SW 1271 (cell line): ENCODE measurements around the gene ZBTB20.
"Not testable (repeated sequence)": the region's sequence is repeated elsewhere in the genome, so short reads cannot be mapped to it uniquely, and the experiment has no call there.

Experiments used
- DNase-seq, 2 experiments: peaks; one replicate each; lab custom pipeline; 2025; lab: John Stamatoyannopoulos, UW

Gene ZBTB20

DNA sequence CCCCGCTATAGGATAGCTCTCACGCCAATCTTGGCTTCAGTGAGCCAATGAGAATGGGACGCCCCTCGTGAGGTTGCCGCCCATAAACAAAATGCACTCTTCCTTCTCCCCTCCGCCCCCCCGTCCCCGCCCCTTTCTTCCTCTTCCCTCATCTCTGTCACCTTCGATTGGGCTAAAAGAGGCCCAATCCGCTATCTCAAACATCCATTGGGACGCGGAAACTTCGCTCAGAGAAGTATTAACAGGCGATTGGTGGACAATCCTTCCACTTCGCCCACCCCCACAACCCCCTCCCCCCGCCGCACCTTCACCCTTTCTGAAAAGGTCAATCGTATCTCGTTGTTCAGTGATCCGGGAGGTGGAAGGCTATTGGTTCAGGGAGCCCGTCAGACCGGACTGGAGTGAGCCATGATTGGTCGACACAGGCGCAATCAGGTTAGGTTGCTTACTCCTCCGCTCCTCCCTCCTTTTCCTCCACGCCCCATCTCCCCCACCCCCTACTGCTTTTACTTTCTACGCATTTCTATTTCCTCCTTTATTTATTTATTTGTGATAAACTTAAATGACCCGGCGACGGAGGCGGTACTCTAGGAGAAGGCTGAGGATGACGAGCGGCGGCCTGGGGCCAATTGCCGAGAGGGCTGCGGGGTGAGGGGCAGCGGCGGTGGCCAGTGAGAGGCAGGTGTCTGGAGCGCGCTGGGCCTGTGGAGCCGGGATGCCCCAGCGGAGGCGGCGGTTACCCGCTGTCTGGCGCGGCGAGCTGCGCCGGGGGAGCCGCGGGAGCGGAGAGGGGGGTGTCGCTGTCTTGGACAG lies 447 bp upstream of the ZBTB20 start:
- peak; percentile 100 for DNase-seq

DNA sequence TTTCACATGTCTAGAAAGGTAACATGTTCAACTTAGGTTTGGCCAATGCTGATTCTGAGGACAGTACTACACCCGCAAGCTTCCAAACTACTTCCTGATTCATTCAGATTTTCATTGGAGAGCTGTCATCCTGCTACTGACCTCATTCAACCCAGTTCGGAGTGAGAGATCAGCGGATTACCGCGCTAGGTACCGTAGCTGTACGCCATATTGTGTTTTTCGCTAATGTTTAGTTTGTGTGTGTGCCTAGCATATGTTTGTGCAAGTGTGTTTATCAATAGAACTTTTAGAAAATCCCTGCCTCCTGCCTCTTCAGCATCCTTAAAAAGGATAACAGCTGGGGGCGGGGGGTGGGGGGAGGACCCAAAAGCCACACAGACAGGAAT lies 1.1 kb downstream of the ZBTB20 start:
- DNase-seq = peak; percentile 31 to 78

DNA sequence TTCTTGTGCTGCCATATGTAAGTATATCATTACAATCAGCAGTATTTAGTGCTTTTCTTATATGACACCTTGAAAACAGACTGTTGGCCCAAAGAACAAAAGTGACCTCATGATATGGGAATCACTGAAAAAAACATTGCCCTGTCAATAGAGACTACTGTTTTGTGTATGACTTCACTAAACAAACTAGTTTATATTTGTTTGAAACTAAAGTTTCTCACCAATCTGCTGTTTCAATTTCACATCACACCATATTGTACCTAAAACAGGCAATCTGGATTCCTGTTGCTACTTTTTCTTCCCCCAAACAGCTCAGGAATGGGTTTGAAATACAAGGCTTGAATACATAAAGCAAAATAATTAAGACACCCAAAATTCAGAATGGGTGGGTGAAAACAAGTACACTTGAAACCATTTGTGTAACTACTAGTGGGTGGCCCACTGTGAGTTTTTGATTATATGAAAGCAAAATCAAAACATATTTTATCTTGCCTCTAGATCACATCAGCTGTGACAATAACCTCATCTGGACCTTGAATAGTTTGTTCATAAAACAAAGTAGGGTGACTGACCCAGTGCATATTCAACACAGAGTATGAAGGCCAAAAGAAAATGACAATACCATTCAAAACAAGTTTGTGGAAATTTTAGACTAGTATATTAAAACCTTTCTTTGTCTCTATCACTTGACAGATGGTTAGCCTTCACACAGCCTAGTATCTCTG lies 5.9 kb downstream of the ZBTB20 start:
- DNase-seq = no peak

DNA sequence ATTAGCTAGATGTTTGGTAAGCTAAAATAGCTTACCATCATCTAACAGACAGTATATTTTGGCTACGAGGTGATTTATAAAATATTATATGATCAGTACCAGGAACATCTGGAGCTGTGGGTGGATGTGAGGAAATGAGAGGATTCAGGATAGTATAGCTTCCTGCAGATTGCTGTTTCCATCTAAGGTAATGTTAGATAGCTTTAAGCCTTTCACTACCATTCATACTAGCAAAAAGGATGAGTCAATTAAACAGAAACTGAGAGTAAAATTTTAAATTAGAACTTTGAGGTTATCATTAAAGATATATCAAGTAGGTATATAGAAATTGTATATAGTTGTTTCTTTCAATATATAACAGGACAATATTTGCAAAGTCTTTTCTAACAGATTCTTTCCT lies 8.0 kb downstream of the ZBTB20 start:
- no peak for DNase-seq

DNA sequence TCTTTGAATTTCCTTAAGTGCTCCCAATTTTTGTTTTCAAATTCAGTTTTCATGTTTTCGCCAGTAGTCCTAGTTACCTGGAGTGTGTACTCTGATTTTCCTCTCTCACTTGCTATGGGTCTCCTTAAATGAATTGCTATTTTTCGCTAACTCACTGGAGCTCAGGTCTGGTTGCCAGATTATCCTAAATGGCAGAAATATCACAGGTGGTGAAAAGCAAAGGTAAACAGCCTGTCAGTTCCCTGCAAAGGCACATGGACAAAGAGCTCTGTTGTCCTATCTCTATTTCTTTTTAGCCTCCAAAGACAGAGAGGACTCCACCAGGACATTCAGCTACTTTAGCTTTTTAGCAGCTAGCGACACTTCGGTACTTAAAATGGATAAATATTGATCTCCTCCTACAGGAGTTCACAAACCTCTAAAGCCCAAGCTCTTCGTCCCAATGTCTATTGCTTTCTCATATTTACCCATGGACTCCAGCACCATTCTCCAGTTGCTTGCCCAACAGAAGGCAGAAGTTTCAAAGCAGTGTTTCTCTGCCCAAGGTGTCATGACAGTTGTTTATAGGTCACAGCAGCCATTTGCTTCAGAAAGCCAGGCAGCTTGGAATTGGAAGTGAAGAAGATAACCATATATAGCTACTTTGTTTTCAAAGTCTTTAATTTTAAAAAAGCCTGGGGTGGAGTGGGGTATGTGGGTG lies 12.3 kb downstream of the ZBTB20 start:
- no peak for DNase-seq

DNA sequence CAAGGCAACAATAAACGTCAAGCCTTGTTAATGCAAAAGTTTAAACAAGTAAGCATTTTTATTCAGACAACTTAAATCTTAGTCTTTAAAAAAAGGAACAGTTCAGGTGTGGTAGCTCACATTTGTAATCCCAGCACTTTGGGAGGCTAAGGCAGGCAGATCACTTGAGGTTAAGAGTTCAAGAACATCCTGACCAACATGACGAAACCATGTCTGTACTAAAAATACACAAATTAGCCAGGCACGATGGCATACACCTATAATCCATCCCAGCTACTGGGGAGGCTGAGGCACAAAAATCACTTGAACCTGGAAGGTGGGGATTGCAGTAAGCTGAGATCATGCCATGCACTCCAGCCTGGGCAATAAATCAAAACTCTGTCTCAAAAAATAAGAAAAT lies 19.9 kb downstream of the ZBTB20 start:
- no peak for DNase-seq

DNA sequence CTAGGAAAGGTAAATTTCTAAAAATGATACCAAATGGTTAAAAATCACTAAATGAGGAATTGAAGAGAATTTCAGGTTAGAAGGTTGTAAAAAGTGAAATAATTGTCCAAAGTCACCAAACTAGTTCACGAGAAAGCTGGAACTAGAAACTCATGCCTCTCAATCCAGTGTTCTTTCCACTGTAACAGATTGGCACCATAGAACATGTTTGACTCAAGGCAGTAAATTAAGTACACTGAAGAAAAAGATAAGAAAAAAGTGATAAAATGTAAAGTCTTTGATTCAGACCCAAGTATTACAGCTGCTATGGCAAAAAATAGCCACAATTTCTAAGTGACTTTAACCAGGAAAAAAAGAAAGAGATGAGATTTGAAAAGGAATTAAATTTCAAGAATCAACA lies 26.5 kb downstream of the ZBTB20 start:
- no peak for DNase-seq

DNA sequence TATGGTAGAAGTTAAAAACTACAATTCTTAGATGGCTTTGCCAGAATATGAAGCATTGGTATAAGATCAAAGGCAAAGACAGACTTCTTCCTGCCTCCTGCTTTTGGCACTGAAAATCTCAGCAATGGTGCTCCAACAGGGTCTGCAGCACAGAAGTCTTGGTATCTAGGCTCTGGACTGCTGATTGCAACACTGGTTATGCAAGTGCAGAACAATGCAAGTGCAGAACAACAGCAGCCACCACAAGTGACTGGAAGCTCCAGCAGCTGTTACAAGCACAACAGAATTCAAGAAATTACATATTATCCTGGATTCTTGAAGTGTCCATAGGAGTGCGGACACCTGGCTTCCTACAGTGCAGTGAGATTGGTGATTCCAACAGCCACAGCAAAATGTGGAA lies 33.7 kb downstream of the ZBTB20 start:
- no peak for DNase-seq

DNA sequence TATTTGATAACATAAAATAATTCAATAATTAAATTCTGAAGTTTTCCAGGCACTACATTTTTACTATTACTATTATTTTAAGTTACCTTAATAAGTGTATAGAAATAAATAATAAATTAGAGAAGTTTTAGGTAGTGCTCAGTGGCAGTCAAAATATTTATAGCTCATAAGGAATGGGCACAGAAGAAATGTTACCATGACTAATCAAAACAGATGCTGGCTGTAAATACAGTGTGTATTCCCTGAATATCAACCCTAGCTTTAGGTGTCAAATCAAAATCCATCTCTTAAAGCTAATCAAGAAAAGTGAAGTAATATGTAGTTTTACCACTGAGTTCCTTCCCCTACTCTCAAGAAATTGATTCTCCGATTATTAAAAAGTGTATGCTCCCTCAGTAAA lies 35.5 kb downstream of the ZBTB20 start:
- DNase-seq = no peak

DNA sequence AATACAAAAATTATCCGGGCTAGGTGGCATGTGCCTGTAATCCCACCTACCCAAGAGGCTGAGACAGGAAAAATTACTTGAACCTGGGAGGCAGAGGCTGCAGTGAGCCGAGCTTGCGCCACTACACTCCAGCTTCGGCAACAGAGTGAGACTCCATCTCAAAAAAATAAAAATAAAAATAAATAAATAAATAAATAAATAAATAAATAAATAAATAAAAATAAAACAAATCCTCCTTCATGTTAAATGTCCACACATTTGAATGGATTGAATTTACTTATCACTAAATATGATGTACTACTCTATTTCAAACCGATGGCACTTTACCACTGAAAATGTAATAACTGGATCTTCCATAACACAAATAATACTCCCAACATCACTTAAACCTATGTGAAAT lies 36.3 kb downstream of the ZBTB20 start:
- no peak for DNase-seq

DNA sequence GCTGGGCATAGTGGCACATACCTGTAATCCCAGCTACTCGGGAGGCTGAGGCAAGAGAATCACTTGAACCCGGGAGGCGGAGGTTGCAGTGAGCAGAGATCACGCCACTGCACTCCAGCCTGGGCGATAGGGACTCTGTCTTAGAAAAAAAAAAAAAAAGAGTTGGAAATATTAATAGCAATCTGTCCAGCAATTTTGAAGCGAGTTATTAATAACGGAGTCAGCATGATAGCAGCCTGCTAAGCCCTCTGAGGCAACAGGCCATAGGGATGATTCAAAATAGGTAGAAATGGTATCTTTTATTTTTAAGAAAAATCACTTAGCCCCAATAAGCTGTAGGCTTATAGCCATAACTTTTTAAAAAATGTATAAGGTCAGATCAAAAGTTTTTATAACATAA lies 37.0 kb downstream of the ZBTB20 start:
- not testable (repeated sequence) for DNase-seq

DNA sequence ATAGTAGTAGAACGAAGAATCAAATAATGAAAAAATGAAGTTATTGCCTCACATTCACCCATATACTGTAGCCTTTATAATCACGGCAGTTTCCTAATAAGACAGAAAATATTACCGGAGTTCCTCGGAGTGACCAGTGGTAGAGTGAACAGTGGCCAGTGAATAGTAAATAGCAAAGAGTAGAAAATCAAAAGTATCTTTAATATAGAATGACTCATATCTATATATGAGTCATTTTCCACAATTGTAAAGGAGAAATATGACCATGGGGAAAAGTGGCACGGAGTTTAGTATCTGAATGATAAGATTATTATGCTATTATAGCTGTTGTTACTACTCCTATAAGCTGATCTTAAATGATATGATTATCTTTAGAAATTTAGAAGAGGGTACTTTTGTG lies 38.5 kb downstream of the ZBTB20 start:
- DNase-seq = no peak

DNA sequence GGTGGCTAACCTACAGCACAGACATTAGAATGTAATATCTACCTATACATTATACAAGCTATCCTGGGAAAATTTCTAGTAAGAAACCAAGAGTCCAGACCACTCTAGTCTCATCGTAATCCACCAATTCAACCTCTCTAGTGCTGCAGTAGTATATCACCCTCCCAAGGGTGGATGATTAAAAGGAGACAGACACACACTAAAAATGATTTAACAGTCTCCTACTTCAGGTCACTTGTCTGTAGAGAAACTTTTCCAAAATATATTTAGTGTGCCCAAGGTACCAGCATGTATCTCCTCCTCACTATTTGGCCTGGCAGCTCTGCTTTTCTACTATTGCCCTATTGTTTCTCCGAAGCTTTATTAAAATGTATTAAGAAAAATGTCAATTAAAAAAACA lies 45.0 kb downstream of the ZBTB20 start:
- no peak for DNase-seq

DNA sequence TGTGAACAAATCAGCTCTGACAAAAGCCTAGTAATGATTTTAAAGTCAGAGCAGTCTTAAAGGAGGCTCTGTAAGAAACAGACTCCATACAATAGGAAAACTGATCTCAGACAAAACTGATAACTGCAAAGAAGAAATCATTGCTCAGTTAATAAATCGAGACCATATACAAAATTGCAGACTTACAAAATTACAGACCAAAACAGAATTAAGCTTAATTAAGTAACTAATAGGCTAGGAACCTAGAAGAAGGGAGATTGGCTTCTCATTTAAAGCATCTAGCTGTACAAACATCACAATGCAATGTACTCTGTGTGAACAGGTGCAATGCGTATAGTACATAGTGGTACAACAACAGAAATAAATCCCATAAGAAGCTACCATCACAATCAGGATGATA lies 46.3 kb downstream of the ZBTB20 start:
- no peak for DNase-seq

DNA sequence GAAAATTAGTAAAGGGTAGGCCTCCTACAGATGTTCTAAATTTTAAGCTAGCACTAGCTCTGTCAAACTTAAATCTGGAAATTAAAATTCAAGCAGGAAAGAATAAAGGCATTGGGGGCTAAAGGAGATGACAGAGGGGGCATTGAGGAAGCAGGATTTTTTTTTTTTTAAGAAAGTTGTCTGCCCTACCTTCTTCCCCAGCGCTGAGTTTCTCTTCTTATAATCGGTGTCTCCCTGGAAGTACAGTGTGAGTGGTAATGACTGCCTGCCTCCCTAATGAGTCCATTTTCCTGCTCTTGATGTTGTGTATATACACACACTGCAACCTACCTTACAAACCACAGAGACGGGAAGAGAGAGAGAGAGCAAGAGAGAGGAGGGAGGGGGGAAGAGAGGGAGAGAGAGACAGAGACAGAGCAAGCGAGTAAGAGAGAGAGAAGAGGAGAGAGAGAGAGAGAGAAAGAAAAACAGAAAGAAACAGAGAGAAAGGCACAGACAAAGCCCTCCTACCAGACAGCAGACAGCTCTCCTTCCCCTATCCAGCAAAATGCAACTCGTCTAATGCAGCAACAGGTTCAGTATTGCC lies 47.0 kb downstream of the ZBTB20 start:
- DNase-seq = peak in 1 of 2 experiments; percentile 5

DNA sequence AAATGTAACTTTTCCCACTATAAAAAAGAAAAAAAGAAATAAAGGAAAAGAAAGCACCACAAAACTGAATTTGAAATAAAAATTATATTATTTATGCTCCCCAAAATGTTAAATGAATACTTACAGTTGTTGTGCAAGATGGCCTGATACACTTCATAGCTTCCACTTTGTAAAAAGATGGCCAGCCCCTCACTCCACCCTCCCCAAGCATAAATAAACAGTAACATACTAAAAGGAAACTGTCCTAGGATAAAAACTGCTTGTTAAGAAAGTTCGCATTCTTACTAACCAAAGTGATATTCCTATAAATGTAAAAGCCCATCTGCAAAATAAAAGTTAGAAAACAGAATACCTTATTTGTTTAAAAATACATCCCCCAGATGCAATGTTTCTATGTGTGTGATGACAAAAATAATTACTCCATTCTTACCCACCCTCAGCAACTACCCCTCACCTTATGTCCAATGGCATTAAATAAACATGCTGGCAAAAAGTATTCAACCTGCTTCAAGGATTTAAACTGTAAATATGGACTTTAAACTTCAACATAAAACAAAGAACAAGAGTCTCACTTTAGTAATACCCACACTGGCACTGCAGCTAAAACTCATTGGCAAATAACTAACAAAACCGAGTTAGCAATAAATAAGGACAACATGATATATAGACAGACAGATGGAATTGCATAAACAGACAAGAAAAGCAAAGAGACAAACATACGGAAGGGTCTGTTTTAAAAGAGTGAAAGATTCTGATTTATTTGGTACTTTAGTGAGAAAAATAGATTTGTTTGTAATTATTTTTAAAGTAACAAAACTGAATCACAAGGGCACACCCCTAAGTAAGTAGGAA lies 47.7 kb downstream of the ZBTB20 start:
- DNase-seq = no peak

DNA sequence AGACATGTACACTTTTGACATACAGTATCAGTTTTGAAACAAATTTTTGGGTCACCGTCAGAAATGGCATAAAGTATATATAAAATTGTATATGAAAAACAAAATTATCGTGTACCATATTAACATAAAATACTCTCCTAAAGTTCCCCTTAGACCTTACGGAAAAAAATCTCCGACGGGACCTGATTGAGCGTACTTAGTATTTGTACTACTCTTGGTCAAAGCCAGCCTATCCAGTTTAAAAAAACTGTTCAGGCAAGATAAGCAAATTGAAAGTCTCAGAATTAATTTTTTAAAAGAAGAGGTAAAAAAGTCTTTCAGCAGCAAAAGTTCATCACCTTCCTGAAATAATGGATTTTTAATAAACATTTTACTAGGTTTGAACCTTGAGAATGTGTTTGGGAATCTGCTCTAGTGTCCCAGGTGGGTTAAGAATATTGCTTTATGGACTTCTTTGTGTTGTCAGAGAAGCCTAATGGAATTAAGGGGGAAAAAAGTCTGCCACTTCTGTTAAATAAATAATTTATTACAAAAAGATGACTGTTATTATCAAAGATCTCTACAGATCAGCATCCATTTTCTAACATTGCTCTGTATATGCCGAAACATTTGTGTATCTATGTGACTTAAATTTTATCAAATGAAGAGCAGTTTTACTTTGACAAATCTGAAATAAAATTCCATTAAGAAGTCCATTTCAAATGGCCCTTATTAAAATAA lies 48.6 kb downstream of the ZBTB20 start:
- no peak for DNase-seq

DNA sequence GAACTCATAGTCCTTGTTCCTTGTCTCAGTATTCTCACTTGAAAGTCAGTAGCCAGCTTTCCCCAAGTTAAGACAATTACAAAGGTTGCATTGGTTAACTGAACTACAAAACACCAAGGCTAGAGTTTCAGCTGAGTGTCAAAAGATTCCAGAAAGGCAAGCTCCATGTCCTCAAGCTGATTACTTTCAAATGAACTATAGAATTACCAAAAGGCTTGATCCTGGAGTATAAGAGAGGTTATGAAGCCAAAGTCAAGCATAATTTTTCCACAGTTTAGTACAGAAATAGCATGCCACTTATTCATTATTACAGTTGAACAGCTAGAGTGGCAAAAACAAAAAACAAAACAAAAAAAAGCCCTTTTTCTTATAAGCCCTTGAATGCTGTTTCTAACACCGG lies 51.9 kb downstream of the ZBTB20 start:
- DNase-seq = no peak

DNA sequence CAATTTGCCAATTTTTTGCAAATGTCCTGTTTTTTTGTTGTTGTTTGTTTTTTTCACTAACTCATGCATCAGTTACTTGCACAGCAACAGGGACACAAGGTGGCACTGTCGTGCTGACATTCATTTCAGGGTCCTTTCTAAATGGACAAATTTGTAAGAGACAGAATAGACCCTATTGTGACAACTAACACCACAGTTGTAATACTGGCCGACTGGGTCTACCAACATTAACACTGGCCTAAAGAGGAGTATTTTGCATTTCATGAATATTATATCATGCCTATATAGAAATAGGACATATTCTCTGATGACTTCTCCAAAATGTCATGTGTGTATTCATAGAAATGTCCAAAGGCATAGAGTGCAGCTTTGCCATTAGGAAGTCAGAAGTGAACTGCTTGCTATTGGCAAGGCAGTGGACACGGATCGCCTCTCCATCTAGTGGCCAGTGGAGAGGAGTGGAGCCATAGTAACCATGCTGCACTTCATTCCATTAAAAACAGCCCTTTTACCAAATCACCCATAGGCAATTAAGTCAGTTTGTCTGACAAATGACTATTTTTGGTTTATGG lies 54.8 kb downstream of the ZBTB20 start:
- DNase-seq = peak in 1 of 2 experiments; percentile 58

DNA sequence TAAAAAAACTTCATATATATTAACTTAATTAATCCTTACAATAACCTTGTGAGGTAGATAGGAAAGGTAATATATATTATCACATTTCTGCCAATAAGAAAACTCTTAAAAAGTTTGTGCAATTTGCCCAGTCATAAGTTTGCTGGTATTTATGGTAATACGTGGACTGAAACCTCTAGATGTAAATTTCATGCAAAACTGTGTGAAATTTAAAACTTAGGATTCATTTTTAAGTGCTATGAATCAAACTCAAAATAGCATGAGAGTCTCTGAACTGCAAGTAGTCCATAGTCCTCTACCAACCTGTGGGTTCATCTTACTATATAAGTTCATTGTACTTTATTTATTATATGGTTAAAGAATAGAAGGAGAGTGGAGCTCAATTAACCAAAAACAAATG lies 56.4 kb downstream of the ZBTB20 start:
- DNase-seq = no peak

DNA sequence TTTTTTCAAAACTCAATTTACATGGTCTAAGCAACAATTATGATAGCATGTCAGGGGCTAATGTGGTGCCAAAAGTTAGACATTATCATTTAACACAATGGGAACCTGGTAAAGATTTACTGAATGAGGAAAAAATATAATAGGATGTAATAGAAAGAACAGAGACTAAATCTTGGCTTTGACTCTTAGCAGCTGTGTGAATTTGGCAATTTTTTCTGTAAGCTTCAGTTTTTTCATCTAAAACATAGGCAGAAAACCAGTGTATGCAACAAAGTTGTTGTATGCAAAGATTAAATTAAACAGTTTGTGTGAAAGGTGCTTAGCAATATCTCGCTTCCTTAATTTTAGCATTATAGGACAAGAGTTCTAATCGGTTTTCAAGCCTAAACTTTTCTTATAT lies 57.6 kb downstream of the ZBTB20 start:
- DNase-seq = no peak
